GM21360 (cell line): ENCODE measurements around the gene SEC22C.
"Not testable (repeated sequence)": the region's sequence is repeated elsewhere in the genome, so short reads cannot be mapped to it uniquely, and the experiment has no call there.

Experiments used
- ATAC-seq: cut with Tn5 transposase; IDR thresholded peaks from one replicate; pipeline ENCODE4 v1.9.1; 2021; ENCODE audit warnings: mild to moderate bottlenecking, moderate library complexity; ENCODE audit not compliant: unreplicated experiment

SEC22C gene, protein sequence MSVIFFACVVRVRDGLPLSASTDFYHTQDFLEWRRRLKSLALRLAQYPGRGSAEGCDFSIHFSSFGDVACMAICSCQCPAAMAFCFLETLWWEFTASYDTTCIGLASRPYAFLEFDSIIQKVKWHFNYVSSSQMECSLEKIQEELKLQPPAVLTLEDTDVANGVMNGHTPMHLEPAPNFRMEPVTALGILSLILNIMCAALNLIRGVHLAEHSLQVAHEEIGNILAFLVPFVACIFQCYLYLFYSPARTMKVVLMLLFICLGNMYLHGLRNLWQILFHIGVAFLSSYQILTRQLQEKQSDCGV

GRCh38 chr3:42581709-42582473, at the start of gene SEC22C:
Gene SEC22C (minus strand): TSS chr3:42581967. CDS start chr3:42569046, 12,921 bp downstream.
- ATAC-seq, result peak; percentile 86

DNA sequence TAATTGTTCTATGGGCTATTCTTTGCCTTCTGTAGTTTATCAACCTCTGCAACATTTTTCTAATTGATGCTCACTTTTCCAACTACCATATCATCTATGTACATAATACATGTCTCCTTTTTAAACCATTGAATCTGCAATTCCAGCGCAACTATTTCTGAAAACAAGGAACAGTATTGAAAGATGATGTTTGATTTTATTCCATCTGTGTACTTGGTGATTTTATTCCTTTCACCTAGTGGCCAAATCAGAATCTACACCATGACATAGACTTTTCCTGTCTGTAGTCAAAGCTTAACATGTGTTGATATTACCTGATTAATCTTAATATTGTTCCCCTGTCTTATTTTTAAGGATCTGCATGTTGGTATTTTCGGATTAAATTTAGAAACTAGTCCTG, 31.7 kb upstream of the SEC22C start:
- ATAC-seq, result no peak

DNA sequence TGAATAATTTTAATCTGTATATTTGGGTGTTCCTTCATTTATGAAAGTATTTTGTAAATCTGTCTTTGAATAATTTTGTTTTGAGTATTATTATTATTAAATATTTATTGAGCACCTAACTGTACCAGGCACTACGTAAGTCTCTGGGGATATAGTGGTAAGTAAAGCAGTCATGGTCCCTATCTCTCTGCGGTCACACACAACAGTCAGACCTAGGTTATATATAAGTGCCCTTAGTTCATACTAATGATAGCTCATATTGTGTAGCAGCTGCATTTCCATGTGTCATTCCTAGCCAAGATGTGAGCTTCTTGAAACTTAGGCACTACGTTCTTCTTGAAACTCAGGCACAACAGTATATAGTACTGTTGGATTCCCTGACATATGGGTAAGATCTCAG, 31.2 kb upstream of the SEC22C start:
- ATAC-seq, result peak; percentile 82

DNA sequence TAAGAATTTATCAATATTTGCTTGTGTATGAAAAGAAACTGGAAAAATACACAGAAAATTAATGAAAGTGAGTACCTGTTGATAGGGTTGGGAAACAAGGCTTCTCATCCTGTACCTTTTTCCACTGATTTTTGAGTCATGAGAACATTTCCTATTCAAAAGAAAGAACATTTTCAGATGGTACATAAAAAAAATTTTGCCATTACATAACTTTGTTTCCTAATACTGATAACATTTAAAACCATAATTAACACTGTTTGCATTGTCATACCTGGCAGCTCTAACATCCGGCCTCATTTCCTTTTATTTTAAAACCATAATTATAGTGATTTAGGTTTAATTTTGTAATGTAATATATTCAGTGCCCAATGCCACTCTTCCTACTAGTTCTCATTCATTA, 30.4 kb upstream of the SEC22C start:
- ATAC-seq, result no peak

- ATAC-seq, result no peak
These were observed 29.2 kb upstream of the SEC22C start for GRCh38 chr3:42610976-42611375.

- ATAC-seq, result no peak
These were observed 26.8 kb upstream of the SEC22C start for GRCh38 chr3:42608581-42608980.

GRCh38 chr3:42605546-42606173, 23.9 kb upstream of the SEC22C start:
- no peak for ATAC-seq

DNA sequence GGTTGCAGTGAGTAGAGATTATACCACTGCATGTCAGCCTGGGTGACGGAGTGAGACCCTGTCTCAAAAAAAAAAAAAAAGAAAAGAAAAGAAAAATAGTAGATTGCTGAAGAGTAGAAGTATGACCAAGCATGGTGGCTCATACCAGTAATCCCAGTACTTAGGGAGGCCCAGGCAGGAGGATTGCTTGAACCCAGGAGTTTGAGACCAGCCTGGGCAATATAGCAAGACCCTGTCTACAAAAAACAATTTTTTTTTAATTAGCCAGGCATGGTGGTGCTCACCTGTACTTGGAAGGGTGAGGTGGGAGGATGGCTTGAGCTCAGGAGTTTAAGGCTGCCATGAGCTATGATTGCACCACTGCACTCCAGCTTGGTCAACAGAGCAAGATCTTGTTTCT, 21.2 kb upstream of the SEC22C start:
- ATAC-seq, result no peak

GRCh38 chr3:42601896-42602581, 20.3 kb upstream of the SEC22C start:
- ATAC-seq, result no peak

DNA sequence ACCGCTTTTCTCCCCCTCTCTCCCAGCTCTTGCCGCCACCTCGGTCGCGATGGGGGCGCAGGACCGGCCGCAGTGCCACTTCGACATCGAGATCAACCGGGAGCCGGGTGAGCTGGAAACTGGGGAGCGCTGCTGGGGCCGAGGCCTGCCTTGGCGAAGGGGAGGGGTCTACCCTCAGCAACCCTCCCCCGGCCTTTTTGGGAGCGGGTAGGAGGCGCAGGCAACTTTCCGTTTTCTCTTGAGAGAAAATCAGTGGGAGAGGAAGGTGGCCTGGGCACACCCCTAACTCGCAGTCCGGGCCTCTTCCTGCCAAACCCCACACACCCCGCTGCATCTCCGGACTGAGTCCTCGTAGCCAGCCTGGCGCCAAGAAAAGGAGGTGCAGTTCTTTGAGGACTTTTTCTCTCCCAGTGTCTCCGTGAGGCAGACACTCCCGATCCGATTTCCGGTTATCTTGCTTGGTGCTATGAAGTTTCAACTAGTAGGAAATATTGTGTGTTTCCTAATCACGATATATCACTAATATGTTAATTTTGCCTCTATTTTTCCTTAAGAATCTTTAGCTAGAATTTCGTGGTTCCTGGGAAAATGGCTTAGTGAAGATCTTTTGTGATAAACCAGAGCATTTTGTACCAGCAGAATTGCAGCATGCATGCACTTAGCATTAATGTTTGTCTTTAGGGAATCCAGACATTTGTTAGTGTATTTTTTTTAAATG, 19.4 kb upstream of the SEC22C start:
- peak; percentile 16 for ATAC-seq

DNA sequence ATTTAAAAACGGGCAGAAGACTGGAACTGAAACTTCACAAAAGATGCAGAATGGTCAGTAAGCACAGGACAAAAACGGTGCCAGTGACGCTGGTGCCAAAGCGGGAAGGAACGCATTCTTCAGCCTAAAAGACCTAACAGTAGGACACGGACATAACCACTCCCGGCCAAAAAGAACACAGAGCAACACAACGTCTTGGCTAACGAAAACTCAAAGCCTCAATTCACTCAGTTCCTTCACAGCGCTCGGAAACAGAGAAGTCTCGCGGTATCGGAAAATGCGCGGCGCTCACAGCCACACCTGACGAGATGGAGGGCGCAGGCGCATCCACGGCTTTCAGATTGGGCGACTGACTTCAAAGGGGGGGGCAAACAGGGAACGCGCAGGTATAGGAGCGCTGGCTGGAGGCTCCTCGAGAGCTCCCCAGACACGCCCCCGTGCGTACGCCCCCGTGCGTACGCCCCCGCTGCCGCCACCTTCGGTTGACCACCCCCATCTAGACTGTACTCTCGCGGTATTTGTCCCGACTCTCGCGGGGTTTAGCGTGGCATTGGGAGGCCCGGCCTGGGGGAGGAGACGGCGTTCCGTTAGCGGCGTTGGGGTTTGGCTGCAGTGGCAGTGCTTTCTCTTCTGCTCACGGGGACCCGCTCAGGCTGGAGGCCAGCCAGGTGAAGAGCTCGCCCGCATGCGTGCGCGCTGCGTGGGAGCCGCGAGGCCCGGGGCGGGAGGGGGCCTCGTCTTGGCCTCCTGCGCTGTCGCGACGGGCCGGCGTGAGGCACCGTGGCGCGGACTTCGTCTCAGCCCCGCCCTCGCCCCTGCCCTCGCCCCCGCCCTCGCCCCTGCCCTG, 18.6 kb upstream of the SEC22C start, which contains the start of gene NKTR:
Gene NKTR (plus strand): TSS at position 576 of the 847 bp plus-strand sequence. CDS start 321 bp downstream, outside the sequence.
- ATAC-seq, result peak; percentile 81

DNA sequence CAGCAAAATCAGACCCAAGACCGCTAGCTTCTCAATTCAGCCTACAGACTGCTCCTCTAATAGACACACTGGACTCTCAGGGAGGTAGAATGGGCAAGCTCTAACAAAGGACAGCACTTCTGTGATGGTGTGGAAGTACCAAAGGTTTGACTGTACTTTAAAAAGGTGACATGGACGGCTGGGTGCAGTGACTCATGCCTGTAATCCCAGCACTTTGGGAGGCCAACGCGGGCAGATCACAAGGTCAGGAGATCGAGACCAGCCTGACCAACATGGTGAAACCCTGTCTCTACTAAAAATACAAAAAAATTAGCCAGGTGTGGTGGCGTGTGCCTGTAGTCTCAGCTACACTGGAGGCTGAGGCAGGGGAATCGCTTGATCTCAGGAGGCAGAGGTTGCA, 15.3 kb upstream of the SEC22C start:
- ATAC-seq, result not testable (repeated sequence)

GRCh38 chr3:42595682-42596081, 13.9 kb upstream of the SEC22C start:
- ATAC-seq, result no peak

- no peak for ATAC-seq
These were observed 11.9 kb upstream of the SEC22C start for GRCh38 chr3:42593635-42594034.

- ATAC-seq, result no peak
These were observed 10.0 kb upstream of the SEC22C start for GRCh38 chr3:42591811-42592210.

DNA sequence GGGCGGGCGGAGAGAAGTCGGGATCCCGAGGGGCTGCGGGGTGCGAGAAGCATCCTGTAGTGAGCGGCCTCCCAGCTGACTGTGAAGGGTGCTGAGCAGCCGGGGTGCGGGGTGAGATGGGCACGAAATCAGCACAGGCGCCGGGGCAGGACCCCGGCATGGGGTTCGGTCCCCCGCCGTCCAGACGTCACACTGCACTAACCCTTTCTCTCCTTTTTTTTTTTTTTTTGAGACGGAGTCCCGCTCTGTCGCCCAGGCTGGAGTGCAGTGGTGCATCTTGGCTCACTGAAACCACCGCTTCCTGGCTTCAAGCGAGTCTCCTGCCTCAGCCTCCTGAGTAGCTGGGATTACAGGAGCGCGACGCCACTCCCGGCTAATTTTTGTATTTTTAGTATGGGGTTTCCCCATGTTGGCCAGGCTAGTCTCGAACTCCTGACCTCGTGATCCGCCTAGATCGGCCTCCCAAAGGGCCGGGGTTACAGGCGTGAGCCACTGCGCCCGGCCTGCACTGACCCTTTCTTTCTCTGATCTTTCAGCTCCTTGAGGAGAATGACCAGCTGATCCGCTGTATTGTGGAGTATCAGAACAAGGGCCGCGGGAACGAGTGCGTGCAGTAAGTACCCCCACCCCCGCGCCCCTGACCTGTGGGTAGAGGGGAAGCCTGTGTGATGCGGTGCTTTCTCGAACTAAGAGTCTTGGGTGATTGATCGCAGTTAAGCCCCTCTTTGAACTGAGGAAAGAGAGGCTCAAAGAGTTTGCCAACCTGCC, 9.4 kb upstream of the SEC22C start:
- no peak for ATAC-seq

DNA sequence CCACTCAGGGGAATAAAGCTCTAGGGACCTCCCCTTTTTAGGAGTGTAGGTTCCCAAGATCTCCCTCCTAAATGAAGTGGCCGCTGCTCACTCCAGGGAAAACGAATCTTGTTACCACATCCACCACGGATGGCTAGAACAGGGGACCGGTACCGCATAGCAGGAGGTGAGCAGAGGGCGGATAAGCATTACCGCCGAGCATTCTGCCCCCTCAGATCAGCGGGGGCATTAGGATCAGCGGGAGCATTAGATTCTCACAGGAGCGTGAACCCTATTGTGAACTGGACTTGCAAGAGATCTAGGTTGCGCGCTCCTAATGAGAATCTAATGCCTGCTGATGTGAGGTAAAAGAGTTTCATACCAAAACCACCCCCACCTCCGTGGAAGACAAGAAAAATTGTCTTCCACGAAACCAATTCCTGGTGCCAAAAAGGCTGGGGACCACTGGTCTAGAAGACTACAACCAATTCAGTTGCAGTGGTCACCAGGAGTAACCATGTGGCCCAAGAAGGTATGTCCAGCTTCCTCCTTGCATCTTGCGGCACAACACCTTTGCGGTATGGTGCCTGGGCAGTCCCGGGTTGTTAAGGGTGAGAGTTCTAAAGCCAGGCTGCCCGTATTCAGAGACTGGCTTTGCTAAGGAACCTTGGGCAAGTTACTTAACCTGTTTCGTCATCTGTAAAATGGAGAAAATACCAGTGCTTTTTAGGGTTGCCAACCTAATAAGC, 7.8 kb upstream of the SEC22C start:
- ATAC-seq, result no peak

DNA sequence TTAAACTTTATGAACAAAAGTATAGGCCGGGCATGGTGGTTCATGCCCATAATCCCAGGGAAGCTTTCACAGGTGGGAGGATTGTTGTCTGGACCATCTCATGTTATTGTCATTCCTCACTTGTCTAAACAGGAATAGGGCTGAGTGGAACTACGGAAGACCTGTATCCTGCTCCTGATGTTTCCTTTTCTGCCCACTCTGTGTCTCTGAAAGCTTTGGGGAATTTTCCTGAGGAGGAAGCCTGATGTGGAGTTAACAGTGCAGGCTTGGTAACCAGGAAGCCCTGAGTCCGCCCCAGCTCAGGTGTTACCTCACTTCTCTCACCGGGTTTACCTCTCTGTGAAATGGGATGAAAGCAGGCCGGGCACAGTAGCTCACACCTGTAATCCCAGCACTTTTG, 6.9 kb upstream of the SEC22C start:
- no peak for ATAC-seq
